Esophagus squamous epithelium (tissue), 5 donors: Measurements from ENCODE around the gene KCNN3. TPM values are rescaled to one million over a fixed set of nuclear protein-coding genes. Genes with fewer than 3 reads are reported as not detected.

Experiments
- DNase-seq: peaks from one replicate; lab custom pipeline; 2025; lab: John Stamatoyannopoulos, UW
- H3K27ac ChIP-seq, 4 donors: fragments of 200-600 bp; sonication (generic); one replicate each; pipeline ENCODE4 v1.5.1; 2016 to 2019; ENCODE audit warnings: mild to moderate bottlenecking in 1 of 4
- H3K27me3 ChIP-seq, 4 donors: fragments of 200-600 bp; sonication (generic); 1 replicate in 3 of 4; 2 replicates in 1 of 4; pipeline versions ENCODE4 v1.5.1 to v1.6.0; 2017 to 2021; ENCODE audit warnings: antibody characterized with exemption in 1 of 4
- H3K36me3 ChIP-seq, 3 donors: fragments of 200-600 bp; sonication (generic); one replicate each; pipeline ENCODE4 v1.5.1; 2016 to 2019
- H3K4me1 ChIP-seq, 3 donors: fragments of 200-600 bp; sonication (generic); one replicate each; pipeline ENCODE4 v1.5.1; 2017 to 2019
- H3K4me3 ChIP-seq, 4 donors: fragments of 200-600 bp; sonication (generic); 1 replicate in 3 of 4; 2 replicates in 1 of 4; pipeline ENCODE4 v1.5.1; 2016 to 2019; ENCODE audit warnings: mild to moderate bottlenecking in 2 of 4, moderate library complexity in 1 of 4
- H3K9me3 ChIP-seq, 3 donors: fragments of 200-600 bp; sonication (generic); one replicate each; pipeline ENCODE4 v1.5.1; 2016 to 2019
- CTCF ChIP-seq, 6 experiments: fragments of 450-650 bp in 4 of 6; fragments of 200-600 bp in 2 of 6; sonication (generic) in 2 of 6; IDR thresholded peaks; one replicate each; pipeline ENCODE4 v1.5.1; 2016 to 2019; ENCODE audit warnings: antibody characterized with exemption in 6 of 6, mild to moderate bottlenecking in 4 of 6, moderate library complexity in 4 of 6
- POLR2A ChIP-seq, 4 donors: fragments of 450-650 bp; IDR thresholded peaks; one replicate each; pipeline ENCODE4 v1.6.1; 2017; ENCODE audit warnings: antibody characterized with exemption in 4 of 4, mild to moderate bottlenecking in 4 of 4, moderate library complexity in 3 of 4
- WGBS, 2 donors: methylation state at CpG; one replicate each; pipeline ENCODE4 v1.1.5; 2018; 5-methylcytosine and 5-hydroxymethylcytosine counted together
- intact Hi-C: fragments of 100-400 bp; cut with DNase I; formaldehyde crosslinking; loops from one replicate; pipeline ENCODE4 v1.15.0; 2022
- total RNA-seq, 4 donors: library from RNA; depleted of rRNA; stranded (reverse); fragments of >200 nt; gene quantifications; one replicate each; pipeline ENCODE4 v1.1.0, GENCODE V29; 2016
- donor health status: DM: yes; HTN: yes; CAD: no.

Gene KCNN3
- total RNA-seq, 4 donors from 2014 or later: 0.08 to 1.7 (median 0.50) TPM

GRCh38 chr1:154880671-154881070 lies 10.6 kb upstream of the KCNN3 start:
- intact Hi-C loops: no loop called here
- H3K27ac ChIP-seq: no peak overlapping the region
- no peaks in the 10 kb centered on the region for H3K36me3 ChIP-seq
- peaks cover 0 to 7% (median 0%) of the 10 kb centered on the region in 4 donors for H3K27me3 ChIP-seq
- H3K4me3 ChIP-seq: no peak overlapping the region
- no peaks in the 10 kb centered on the region for H3K9me3 ChIP-seq
- 69 to 73% methylated on average over 2 to 5 of the region's 5 CpGs for WGBS, 2 donors
- TF ChIP-seq POLR2A (IDR thresholded peaks at IDR 0.05) (no peak), CTCF (IDR thresholded peaks at IDR 0.05) (no peak)
- peaks cover 0 to 7% (median 3%) of the 10 kb centered on the region in 3 donors for H3K4me1 ChIP-seq
- no peak for DNase-seq

GRCh38 chr1:154879038-154879421 lies 8.9 kb upstream of the KCNN3 start:
- TF ChIP-seq CTCF (IDR thresholded peaks at IDR 0.05) (no peak), POLR2A (IDR thresholded peaks at IDR 0.05) (no peak)
- no peak overlapping the region for H3K27ac ChIP-seq
- no peaks in the 10 kb centered on the region for H3K9me3 ChIP-seq
- H3K36me3 ChIP-seq: no peaks in the 10 kb centered on the region
- H3K4me3 ChIP-seq: no peak overlapping the region
- peaks cover 0 to 7% (median 0%) of the 10 kb centered on the region in 4 donors for H3K27me3 ChIP-seq
- WGBS, 2 donors: 75 to 80% methylated on average over 1 to 5 of the region's 16 CpGs
- DNase-seq: no peak
- intact Hi-C loops: loop anchor here (10.0 kb wide), 1 partner anchor 314 kb away; the partner anchor contains the start of gene CHRNB2
- peaks cover 0 to 7% (median 3%) of the 10 kb centered on the region in 3 donors for H3K4me1 ChIP-seq

GRCh38 chr1:154878371-154879037 lies 8.4 kb upstream of the KCNN3 start:
- WGBS, 2 donors: 44 to 51% methylated on average over 5 to 7 of the region's 20 CpGs
- Histone ChIP-seq H3K27me3 (peaks cover 0 to 8% (median 0%) of the 10 kb centered on the region in 4 donors), H3K4me3 (no peak overlapping the region), H3K4me1 (peaks cover 0 to 7% (median 3%) of the 10 kb centered on the region in 3 donors), H3K27ac (no peak overlapping the region), H3K36me3 (no peaks in the 10 kb centered on the region), H3K9me3 (no peaks in the 10 kb centered on the region)
- DNase-seq: no peak
- intact Hi-C loops: loop anchor here (10.0 kb wide), 1 partner anchor 314 kb away; the partner anchor contains the start of gene CHRNB2
- TF ChIP-seq CTCF (IDR thresholded peaks at IDR 0.05) (peak; percentile 80 to 89 (median 83)), POLR2A (IDR thresholded peaks at IDR 0.05) (no peak)

- peaks cover 0 to 7% (median 3%) of the 10 kb centered on the region in 3 donors for H3K4me1 ChIP-seq
- H3K4me3 ChIP-seq: no peak overlapping the region
- TF ChIP-seq CTCF (IDR thresholded peaks at IDR 0.05): no peak
- TF ChIP-seq POLR2A (IDR thresholded peaks at IDR 0.05): no peak
- H3K27me3 ChIP-seq: peaks cover 0 to 9% (median 0%) of the 10 kb centered on the region in 4 donors
- no peaks in the 10 kb centered on the region for H3K9me3 ChIP-seq
- H3K36me3 ChIP-seq: no peaks in the 10 kb centered on the region
- intact Hi-C loops: loop anchor here (10.0 kb wide), 1 partner anchor 313 kb away; the partner anchor contains the start of gene CHRNB2
- DNase-seq: no peak
- no peak overlapping the region for H3K27ac ChIP-seq
- 68 to 78% methylated on average over 16 of the region's 17 CpGs for WGBS, 2 donors
These were observed 7.4 kb upstream of the KCNN3 start for GRCh38 chr1:154877370-154877974.

- intact Hi-C loops: loop anchor here (10.0 kb wide), 1 partner anchor 312 kb away; the partner anchor contains the start of gene CHRNB2
- Histone ChIP-seq H3K36me3 (no peaks in the 10 kb centered on the region), H3K9me3 (no peaks in the 10 kb centered on the region), H3K4me3 (no peak overlapping the region), H3K4me1 (peaks cover 0 to 7% (median 3%) of the 10 kb centered on the region in 3 donors), H3K27ac (no peak overlapping the region), H3K27me3 (peaks cover 0 to 9% (median 0%) of the 10 kb centered on the region in 4 donors)
- 0 to 53% methylated on average over 1 to 2 of the region's 3 CpGs for WGBS, 2 donors
- TF ChIP-seq CTCF (IDR thresholded peaks at IDR 0.05) (no peak), POLR2A (IDR thresholded peaks at IDR 0.05) (no peak)
- no peak for DNase-seq
These were observed 6.8 kb upstream of the KCNN3 start for GRCh38 chr1:154876842-154877369.
